ES-I3 (cell line): Measurements from ENCODE around the gene RAB5B.

Experiments used
- H3K36me3 ChIP-seq: 2 replicates; pipeline ENCODE4 v1.6.1; 2013; ENCODE audit warnings: mild to moderate bottlenecking, low read length, control low read depth, moderate library complexity; ENCODE audit not compliant: insufficient read depth
- H3K4me1 ChIP-seq: 2 replicates; pipeline ENCODE4 v1.6.1; 2013; ENCODE audit warnings: mild to moderate bottlenecking, control low read depth, low read length; ENCODE audit not compliant: insufficient read depth
- H3K9ac ChIP-seq: 2 replicates; pipeline ENCODE4 v1.6.1; 2013; ENCODE audit warnings: low read depth, mild to moderate bottlenecking, low read length, moderate library complexity
- H3K9me3 ChIP-seq: 2 replicates; pipeline ENCODE4 v1.6.1; 2013; ENCODE audit warnings: mild to moderate bottlenecking, low read length, moderate library complexity; ENCODE audit not compliant: control insufficient read depth, insufficient read depth

The RAB5B gene

GRCh38 chr12:55933799-55934742, 39.8 kb upstream of the RAB5B start:
- Histone ChIP-seq H3K9ac (no peak overlapping the region), H3K9me3 (no peaks in the 10 kb centered on the region), H3K4me1 (peaks cover 34% of the 10 kb centered on the region), H3K36me3 (no peaks in the 10 kb centered on the region)

DNA sequence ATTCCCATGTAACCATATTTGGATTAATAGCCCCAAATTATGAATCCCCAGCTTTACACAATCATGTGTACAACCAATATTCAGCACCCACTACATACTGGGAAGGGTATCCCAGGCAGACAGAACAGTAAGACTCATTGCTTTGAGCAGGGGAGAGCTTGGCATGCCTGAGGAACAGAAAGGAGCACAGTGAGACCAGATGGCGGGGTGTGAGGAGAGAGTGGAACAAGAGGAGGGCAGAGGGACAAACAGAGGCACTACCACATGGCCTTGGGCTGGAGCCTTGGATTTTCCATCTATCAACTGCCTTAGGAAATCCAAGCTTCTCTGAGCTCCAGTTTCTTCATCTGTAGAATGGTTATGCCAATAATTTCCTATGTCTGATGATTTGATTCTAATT, 39.1 kb upstream of the RAB5B start:
- Histone ChIP-seq H3K4me1 (peaks cover 28% of the 10 kb centered on the region), H3K9me3 (no peaks in the 10 kb centered on the region), H3K9ac (no peak overlapping the region), H3K36me3 (no peaks in the 10 kb centered on the region)

- H3K36me3 ChIP-seq: 0 out of 2 replicates have a peak, but pooled peaks cover 1% of the 10 kb centered on the region
- H3K9ac ChIP-seq: no peak overlapping the region; the same call in 1 of the 2 replicates
- peaks cover 20% of the 10 kb centered on the region for H3K4me1 ChIP-seq
- no peaks in the 10 kb centered on the region for H3K9me3 ChIP-seq
Observed at GRCh38 chr12:55935738-55936151, 38.1 kb upstream of the RAB5B start.

DNA sequence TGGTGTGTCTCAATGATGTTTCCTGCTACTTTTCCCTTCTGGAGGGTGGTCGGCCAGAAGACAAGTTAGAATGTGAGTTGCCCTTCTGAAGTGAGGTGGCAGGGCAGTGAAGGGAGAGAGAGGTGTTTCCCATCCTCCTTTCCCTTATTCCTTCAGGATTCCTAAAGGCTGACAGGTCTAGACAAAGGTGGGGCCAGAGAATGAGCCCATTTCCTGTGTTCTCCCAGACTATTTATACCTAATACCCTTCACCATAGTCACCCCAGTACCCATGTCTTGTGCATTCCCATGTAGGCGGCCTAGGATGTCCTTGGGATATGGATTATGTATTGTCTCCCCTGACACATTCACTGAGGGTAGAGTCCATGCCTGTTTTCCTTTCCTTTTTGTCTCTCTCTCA, 35.9 kb upstream of the RAB5B start:
- no peak overlapping the region for H3K9ac ChIP-seq
- peaks cover 8% of the 10 kb centered on the region for H3K4me1 ChIP-seq
- H3K36me3 ChIP-seq: peaks cover 2% of the 10 kb centered on the region; the same call in 1 of the 2 replicates
- H3K9me3 ChIP-seq: no peaks in the 10 kb centered on the region

GRCh38 chr12:55938826-55939501, 34.9 kb upstream of the RAB5B start:
- Histone ChIP-seq H3K36me3 (peaks cover 5% of the 10 kb centered on the region), H3K4me1 (no peaks in the 10 kb centered on the region; the same call in 1 of the 2 replicates), H3K9me3 (no peaks in the 10 kb centered on the region), H3K9ac (no peak overlapping the region)

- Histone ChIP-seq H3K9ac (no peak overlapping the region), H3K9me3 (no peaks in the 10 kb centered on the region), H3K36me3 (peaks cover 5% of the 10 kb centered on the region), H3K4me1 (no peaks in the 10 kb centered on the region; the same call in 1 of the 2 replicates)
Observed at GRCh38 chr12:55940065-55940732, 33.7 kb upstream of the RAB5B start.

GRCh38 chr12:55942055-55942454, 31.8 kb upstream of the RAB5B start:
- Histone ChIP-seq H3K4me1 (no peaks in the 10 kb centered on the region; the same call in 1 of the 2 replicates), H3K9ac (no peak overlapping the region), H3K36me3 (peaks cover 5% of the 10 kb centered on the region), H3K9me3 (no peaks in the 10 kb centered on the region)

DNA sequence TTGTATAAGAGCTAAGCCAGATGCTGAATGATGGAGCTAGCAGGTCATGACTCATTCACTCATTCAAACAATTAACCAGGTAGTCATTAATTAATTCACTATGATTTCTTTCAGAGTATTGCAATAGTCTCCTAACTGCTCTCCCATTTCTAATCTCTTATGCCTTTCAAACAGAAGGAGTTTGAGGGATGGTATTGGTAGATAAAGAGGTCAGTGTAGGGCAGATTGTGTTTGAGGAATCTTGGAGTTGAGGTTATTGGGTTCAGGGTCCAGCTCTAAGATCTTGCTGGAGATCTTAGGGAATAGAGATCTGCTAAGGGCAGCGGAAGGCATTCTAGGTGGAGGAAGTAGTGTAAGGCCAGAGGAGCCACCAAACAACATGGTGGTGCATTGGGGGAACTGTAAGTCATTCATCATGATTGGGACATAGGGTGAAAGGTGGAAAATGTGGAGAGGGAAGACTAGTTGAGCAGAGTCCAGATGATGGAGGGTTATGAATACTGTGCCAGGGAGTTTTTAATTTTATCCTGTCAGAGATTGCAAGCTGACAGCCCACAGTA, 31.2 kb upstream of the RAB5B start:
- Histone ChIP-seq H3K36me3 (peaks cover 5% of the 10 kb centered on the region), H3K4me1 (no peaks in the 10 kb centered on the region; the same call in 1 of the 2 replicates), H3K9ac (no peak overlapping the region), H3K9me3 (no peaks in the 10 kb centered on the region)

GRCh38 chr12:55946553-55946952, 27.3 kb upstream of the RAB5B start:
- Histone ChIP-seq H3K4me1 (no peaks in the 10 kb centered on the region), H3K9me3 (no peaks in the 10 kb centered on the region), H3K9ac (no peak overlapping the region), H3K36me3 (peaks cover 5% of the 10 kb centered on the region)

GRCh38 chr12:55955344-55955743, 18.5 kb upstream of the RAB5B start:
- no peaks in the 10 kb centered on the region for H3K9me3 ChIP-seq
- no peaks in the 10 kb centered on the region for H3K4me1 ChIP-seq
- H3K36me3 ChIP-seq: peaks cover 26% of the 10 kb centered on the region
- H3K9ac ChIP-seq: no peak overlapping the region

- Histone ChIP-seq H3K4me1 (no peaks in the 10 kb centered on the region), H3K36me3 (peaks cover 26% of the 10 kb centered on the region), H3K9me3 (no peaks in the 10 kb centered on the region), H3K9ac (no peak overlapping the region)
Observed at GRCh38 chr12:55955800-55956508, 17.9 kb upstream of the RAB5B start.

- Histone ChIP-seq H3K9me3 (no peaks in the 10 kb centered on the region), H3K36me3 (peaks cover 21% of the 10 kb centered on the region; the same call in 1 of the 2 replicates), H3K9ac (no peak overlapping the region), H3K4me1 (no peaks in the 10 kb centered on the region)
Observed at GRCh38 chr12:55957106-55957859, 16.6 kb upstream of the RAB5B start.

DNA sequence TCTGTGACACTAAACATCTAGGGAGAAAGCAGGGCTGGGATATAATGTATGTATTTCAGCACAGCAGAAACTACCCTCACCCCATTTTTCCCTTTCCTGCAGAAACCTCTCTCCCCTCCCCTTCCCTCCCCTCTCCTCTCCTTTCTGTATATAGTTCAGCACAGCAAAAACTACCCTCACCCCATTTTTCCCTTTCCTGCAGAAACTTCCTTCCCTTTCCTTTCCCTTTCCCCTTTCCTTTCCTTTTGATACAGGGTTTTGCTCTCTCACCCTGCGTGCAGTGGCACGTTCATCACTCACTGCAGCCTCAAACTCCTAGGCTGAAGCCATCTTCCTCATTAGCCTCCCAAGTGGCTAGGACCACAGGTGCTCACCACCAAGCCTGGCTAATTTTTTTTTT, 10.1 kb upstream of the RAB5B start:
- Histone ChIP-seq H3K36me3 (no peaks in the 10 kb centered on the region), H3K9me3 (no peaks in the 10 kb centered on the region), H3K9ac (no peak overlapping the region), H3K4me1 (no peaks in the 10 kb centered on the region)
